ENCODE measurements around the gene MPST.
A peak's percentile ranks its signal among the peaks of the same experiment; 100 is the strongest.
"Not testable (repeated sequence)": the region's sequence is repeated elsewhere in the genome, so short reads cannot be mapped to it uniquely, and the experiment has no call there.

The MPST gene

GRCh38 chr22:37019309-37020191 lies at the start of gene MPST, which contains the start of gene TST:
MPST (plus strand) TSS chr22:37019742; CDS start chr22:37019837, 95 bp downstream.
TST (minus strand) TSS chr22:37019447; CDS start chr22:37018732, 715 bp downstream.
- peak; percentile 62 for DNase-seq

GRCh38 chr22:36971341-36972125 lies 48.0 kb upstream of the MPST start:
- no peak for DNase-seq

- no peak for DNase-seq
Observed at GRCh38 chr22:36976606-36977005, 42.9 kb upstream of the MPST start.

GRCh38 chr22:36977401-36977861 lies 42.1 kb upstream of the MPST start:
- DNase-seq = peak; percentile 89

- DNase-seq = peak; percentile 95
Observed at GRCh38 chr22:36977947-36978660, 41.4 kb upstream of the MPST start.

GRCh38 chr22:36979016-36979910 lies 40.3 kb upstream of the MPST start:
- no peak for DNase-seq

GRCh38 chr22:36981247-36981775 lies 38.2 kb upstream of the MPST start:
- DNase-seq = no peak

GRCh38 chr22:36982136-36982535 lies 37.4 kb upstream of the MPST start:
- no peak for DNase-seq

GRCh38 chr22:36985211-36985889 lies 34.2 kb upstream of the MPST start:
- no peak for DNase-seq

GRCh38 chr22:36986242-36986821 lies 33.2 kb upstream of the MPST start:
- peak; percentile 73 for DNase-seq

- DNase-seq = no peak
Observed at GRCh38 chr22:36988075-36988832, 31.3 kb upstream of the MPST start.

- not testable (repeated sequence) for DNase-seq
Observed at GRCh38 chr22:36989012-36989411, 30.5 kb upstream of the MPST start.

GRCh38 chr22:36990457-36990856 lies 29.1 kb upstream of the MPST start:
- DNase-seq = no peak

- DNase-seq = no peak
Observed at GRCh38 chr22:36991206-36991605, 28.3 kb upstream of the MPST start.

GRCh38 chr22:36997746-36998145 lies 21.8 kb upstream of the MPST start:
- no peak for DNase-seq

GRCh38 chr22:36998620-36999351 lies 20.8 kb upstream of the MPST start:
- no peak for DNase-seq

GRCh38 chr22:36999463-36999862 lies 20.1 kb upstream of the MPST start:
- DNase-seq = no peak

- no peak for DNase-seq
Observed at GRCh38 chr22:37000676-37001534, 18.6 kb upstream of the MPST start.
